SK-N-MC (cell line): ENCODE data around the gene FAXC.

Source experiments
- EZH2 ChIP-seq: fragments of 200-600 bp; sonication (generic); IDR thresholded peaks from one replicate; pipeline ENCODE4 v1.6.1; 2017; ENCODE audit warnings: antibody characterized with exemption
- FOXP2 ChIP-seq: optimal IDR thresholded peaks from 2 replicates; pipeline ENCODE3; 2011; ENCODE audit warnings: mild to moderate bottlenecking, moderate library complexity; ENCODE audit not compliant: insufficient read depth; ENCODE audit errors: extremely low read length, control extremely low read depth
- POLR2AphosphoS5 ChIP-seq: IDR thresholded peaks from 2 replicates; pipeline ENCODE4 v1.6.1; 2012; ENCODE audit warnings: mild to moderate bottlenecking, low read depth, low read length, borderline replicate concordance

- no peak for TF ChIP-seq EZH2
- no peak for TF ChIP-seq POLR2AphosphoS5
- TF ChIP-seq FOXP2 = no peak
Measured at GRCh38 chr6:99359800-99360199, 10.3 kb upstream of the FAXC start.
